HG03135 (cell line): ENCODE results near the gene CNTNAP2.
"Not testable (repeated sequence)": the region's sequence is repeated elsewhere in the genome, so short reads cannot be mapped to it uniquely, and the experiment has no call there.

Experiments
- ATAC-seq: cut with Tn5 transposase; IDR thresholded peaks from one replicate; pipeline ENCODE4 v1.9.1; 2021; ENCODE audit warnings: mild to moderate bottlenecking, moderate library complexity; ENCODE audit not compliant: unreplicated experiment

The CNTNAP2 gene

DNA sequence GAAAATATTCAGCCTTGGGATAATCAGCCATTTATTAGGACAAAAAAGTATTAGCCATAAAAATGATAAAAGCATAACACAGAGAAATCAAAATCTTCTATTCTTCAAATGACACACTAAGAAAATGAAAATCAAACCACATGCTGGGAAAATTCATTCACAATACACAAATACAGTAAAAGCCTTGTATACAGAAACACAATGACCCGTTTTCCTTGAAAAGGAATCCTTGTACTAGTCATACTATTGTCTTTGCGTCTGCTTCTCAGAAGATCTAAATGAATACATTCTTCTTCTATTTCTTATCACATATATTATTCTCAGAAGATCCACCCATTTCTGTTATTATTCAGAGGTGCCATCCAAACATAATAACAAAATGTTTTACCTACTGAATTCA lies 749.1 kb downstream of the CNTNAP2 start:
- no peak for ATAC-seq

DNA sequence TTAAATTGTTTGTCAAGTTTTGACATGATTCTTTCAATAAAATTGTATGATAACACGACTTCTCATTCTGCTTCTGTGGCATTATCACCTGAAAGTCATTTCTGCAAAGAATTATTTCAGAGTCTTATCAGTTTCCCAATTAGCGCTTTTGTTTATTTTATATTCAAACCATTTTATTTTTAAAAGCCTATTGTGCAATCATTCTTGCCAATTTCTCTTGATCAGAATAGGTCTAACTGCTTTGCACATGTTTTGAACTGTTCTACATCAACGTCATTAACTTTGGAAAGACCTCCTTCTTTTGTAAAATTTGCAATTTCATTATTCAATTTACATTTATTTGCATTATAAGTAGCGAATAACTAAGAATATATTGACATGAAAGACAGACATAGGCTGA lies 758.1 kb downstream of the CNTNAP2 start:
- no peak for ATAC-seq

DNA sequence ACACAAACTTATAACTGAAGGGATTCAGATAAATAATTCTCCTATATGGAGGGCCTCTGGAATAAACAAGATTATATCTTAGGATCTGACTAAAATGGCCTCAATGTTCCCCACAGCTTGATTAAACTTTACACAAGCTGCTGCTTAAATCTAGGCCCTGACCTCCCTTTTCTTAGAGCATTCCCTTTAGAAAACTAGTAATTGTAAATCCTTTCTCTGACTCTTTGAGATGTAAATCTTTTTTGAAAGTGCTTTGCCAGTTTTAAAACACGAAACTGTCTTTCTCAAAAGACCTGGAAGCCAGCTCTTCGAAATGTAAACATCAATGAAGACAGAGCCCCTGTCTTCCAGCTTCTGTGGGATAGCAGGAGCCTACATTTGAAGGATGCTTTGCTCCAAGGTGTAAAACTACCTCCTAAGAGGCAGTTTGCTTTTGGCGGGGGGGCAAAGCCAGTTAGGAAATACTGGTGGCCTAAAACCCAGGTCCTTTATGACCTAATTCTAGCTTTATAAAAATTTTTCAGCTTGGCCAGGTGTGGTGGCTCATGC lies 758.7 kb downstream of the CNTNAP2 start:
- no peak for ATAC-seq

DNA sequence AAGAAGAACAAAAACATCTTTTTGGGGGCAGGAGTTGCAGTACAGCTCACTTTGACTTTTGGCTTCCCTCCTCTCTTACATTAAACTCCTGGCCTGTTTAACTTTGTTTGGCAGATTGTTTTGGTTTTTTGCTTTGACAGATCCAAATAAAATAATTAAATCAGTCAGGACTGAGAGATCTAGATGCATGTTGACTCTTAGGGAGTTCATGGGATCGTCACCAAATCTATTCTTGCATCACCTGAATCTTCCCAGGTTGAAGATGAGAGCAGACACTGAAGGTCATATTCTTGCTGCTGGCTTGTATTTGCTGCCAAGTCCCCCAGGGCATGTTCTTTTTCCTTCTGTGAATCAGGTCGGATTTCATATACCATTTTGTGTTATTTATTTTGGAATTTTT lies 759.4 kb downstream of the CNTNAP2 start:
- ATAC-seq = no peak

DNA sequence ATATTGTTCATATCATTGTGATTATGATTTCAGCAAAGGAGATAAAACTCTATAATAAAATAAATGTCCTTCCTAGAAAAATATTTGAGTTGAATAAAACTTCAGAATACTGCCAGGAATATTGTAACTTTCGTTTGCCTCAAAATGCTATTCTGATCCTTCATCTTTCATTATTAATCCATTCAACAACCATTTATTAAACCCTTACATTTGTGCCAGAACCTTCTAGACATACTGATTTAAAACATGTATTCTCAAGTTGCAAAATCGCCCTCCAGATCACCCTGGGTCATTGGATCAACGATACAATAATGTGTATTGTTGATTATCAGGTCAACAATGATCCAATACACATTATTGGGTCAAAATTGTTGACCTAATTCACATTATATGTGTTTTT lies 759.8 kb downstream of the CNTNAP2 start:
- ATAC-seq = no peak

DNA sequence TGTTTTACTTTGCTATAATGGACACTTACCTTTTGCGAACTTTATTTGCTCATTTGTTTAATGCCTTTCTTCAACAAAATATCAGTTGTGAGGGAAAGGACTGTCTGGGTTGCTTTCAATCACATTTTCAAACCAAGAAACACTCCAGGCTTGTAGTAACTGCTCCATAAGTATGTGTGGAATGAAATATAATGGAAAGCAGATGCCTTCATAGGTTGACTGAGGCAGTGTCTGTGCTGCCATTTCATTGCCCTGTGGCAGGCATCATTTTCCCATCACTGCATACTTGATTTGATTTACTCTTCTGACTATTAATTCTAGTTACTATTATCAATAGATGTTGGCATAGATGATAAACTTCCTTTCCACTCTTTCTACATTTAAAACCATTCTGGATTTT lies 762.3 kb downstream of the CNTNAP2 start:
- ATAC-seq = no peak

DNA sequence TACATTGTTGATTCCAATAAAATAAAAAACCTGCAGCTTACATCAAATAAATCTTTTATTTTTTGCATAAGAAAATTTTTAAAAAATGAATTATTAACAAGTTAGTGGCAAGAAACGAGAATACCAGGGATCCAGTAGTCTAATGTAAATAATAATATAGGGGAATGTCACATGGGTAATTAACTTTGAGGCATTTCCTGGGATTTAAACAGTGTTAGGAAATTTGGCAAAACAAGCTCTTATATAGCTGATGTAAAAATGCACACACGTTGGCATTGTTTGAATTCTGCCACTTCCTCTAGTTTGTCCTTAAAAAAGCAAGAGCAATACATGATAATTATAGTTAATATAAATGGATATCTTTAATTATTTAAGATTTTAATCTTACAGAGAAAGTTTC lies 768.6 kb downstream of the CNTNAP2 start:
- no peak for ATAC-seq

DNA sequence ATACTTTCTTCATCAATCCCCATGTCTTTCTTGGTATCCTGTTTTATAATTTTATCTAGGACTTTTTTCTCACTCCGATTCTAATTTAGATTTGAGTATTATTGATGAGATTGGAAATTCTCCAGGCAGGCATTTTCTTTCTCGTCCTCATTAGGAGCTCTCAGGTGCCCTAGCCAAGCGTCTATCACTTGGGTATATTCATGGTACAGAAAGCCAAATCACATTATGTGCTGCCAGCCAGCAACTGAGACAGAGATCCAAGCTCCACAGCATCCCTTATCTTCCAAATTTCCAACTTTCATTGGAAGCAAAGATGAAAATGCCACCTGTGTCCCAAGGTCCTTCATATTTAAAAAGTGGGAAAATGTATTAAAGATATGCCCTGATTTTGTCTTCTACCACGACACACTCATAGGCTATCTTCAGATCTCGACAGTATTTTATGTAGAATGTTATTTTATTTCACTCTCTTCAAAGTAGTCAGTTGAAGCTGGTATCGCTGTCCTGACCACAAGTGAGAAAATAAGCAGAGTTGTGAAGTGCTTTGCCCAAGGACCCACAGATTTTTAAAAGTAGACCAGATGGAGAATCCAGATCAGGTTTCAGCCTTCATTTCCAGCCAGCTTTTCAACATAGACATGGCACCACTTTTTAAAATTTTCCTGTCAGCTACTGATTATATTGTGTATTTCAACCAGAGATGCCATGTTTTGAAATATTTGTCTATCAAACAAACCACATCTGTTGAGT lies 773.4 kb downstream of the CNTNAP2 start:
- no peak for ATAC-seq

DNA sequence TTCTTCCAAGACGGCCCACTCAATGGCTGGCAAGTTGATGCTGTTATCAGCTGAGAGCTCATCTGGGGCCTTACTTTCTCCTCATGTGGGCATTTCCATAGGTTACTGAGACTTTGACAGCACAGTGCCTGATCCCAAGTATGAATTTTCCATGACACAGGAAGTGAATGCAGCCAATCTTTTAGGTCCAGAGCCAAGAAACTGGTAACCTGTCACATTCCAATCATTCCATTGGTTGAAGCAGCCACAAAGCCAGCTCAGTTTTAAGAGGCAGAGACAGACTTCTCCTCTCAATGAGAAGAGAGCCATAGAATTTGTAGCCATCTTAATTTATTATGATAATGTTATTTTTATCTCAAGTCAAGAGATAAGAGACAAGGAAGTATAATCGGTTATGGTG lies 775.5 kb downstream of the CNTNAP2 start:
- ATAC-seq = no peak

DNA sequence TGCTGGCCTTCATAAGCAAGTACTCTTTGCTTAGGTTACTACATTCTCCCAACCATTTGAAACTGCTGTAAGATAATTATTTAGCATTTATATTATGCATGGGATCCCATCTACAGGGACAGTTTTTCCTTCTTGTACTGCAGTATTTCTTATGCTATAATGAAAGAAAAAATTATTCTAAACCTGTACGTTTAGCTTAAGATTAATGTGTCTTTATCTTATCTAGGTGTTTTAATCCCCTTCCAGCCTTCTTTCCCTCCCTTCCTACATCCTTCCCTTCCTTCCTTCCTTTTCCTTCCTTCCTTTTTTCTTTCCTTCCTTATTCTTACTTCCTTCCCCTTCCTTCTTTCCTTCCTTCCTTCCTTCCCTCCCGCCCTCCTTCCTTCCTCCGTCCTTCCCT lies 778.3 kb downstream of the CNTNAP2 start:
- no peak for ATAC-seq

DNA sequence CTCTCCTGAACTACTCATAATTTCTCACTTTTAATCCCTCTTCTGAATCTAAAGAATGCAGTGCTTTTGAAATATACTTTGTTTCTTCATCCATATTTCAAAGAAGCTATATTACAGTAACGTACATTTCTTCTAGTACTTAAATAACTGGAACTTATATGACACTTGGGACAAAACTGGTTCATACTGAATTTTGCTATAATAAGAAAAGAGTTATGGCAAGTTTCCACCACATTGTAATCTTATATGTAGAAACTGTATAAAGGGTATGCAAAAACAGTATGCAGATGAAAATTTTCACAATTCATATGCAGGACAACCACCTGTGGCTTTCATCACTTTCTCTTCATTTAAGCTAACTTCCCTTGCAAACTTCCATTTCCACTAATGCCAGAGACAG lies 785.7 kb downstream of the CNTNAP2 start:
- no peak for ATAC-seq

DNA sequence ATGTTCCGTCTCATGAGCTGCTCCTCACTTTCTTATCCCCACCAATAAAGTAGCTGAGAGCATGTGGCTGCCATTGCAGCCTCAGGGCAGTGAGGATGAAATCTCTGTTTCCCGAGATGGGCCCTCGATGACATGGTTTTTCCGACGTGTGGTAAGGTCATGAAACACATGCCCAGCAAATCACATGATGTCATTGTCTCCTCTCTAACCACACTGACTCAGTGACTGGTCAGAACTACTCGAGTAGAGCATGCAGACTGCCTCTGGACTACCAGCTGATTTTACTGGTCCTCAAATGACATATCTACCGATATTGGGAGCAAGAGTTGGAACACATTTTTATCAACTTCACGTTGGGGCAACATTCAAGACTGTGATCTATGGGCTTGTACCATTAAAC lies 786.1 kb downstream of the CNTNAP2 start:
- no peak for ATAC-seq

DNA sequence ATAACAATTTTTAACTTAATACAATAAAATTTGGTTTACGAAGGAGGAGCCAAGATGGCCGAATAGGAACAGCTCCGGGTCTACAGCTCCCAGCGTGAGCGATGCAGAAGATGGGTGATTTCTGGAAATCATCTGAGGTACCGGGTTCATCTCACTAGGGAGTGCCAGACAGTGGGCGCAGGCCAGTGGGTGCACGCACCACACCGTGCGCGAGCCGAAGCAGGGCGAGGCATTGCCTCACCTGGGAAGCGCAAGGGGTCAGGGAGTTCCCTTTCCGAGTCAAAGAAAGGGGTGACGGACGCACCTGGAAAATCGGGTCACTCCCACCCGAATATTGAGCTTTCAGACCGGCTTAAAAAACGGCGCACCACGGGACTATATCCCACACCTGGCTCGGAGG lies 789.1 kb downstream of the CNTNAP2 start:
- not testable (repeated sequence) for ATAC-seq

DNA sequence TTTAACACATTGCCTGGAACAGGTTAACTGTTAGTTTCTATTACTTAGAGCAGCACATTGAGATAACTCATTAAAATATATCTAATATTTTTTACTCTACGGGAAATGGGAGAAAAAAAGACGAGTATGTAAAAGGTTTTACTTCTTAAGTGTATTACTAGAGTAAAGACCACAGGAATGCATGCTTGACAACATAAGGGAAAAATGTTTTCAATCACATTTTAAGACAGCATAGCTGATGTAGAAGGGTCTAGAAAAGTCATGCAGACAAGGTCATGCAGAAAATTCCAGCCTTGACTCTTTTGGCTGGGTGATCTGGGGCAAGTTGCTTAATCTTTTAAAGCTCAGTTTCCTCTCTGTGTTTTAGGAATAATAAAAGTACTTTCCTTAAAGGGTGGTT lies 806.2 kb downstream of the CNTNAP2 start:
- no peak for ATAC-seq

DNA sequence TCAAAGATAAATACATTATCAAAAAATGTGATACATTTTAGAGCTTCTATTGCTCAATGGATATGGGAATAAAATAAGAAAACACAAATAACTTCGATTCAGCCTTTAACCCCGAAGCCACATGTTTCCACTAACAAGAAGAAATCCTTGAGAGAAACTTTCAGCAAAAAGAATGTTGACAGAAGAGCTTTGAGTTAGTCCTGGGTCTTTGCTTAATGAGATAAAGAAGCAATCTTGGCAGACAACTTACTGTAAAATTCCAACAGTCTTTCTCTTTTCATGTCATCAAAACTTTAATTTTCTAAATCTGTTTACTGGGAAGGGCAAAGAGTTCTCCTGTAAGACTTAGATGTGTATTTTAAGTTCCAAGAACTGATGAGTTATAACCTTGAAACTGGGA lies 810.2 kb downstream of the CNTNAP2 start:
- ATAC-seq = no peak

DNA sequence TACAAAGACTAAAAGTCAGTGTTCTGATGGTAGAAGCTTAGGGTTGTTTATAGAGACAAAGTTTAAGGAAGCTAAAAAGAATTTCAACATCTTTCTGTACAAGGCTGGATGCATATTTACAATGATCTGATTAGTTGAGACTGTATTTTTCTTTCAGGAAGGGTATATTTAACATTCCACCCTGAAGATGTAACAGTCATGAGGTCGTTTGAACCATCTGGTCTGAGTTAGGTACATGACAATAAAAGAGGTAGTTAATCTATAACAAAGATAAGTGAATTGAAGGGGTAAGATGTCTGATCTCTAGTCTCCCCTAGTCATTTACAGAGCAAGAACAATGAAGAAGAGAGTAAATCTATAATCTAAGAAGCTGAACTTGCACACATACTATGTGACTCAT lies 821.2 kb downstream of the CNTNAP2 start:
- ATAC-seq = no peak

DNA sequence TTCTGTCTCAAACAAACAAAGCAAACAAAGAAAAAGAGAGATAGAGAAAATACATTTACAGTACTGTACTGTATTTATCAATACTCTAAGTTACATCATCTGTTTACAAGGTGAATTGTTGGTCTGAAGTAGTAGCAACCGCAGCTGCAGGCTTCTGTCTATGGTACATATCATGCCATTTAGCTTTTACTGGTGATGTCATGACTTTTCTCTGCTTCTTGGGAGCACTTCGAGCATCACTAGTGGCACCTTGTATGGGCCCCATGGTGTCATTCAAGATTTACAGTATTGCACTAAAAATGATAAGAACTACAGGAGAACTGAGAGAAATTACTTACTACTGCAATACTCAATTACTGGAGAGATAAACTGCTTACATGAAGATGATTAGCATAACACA lies 826.9 kb downstream of the CNTNAP2 start:
- no peak for ATAC-seq

DNA sequence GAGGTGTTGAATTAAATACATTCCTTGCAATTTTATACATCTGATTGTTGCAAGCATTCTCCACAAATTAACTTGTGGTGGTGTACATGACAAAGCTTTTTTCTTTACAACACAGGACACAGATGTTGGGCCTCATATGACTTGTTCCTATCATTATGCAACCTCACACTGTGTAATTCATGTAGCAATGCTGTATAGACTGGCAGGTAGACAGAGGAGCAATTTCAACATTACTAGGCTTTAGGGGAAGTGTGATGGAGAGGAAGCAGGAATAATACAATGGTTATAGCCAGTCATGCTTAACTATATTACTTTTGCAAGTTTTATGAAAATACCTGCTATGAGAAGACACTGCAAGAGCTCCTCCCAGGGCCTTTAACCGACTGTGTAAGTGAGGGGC lies 832.1 kb downstream of the CNTNAP2 start:
- no peak for ATAC-seq

DNA sequence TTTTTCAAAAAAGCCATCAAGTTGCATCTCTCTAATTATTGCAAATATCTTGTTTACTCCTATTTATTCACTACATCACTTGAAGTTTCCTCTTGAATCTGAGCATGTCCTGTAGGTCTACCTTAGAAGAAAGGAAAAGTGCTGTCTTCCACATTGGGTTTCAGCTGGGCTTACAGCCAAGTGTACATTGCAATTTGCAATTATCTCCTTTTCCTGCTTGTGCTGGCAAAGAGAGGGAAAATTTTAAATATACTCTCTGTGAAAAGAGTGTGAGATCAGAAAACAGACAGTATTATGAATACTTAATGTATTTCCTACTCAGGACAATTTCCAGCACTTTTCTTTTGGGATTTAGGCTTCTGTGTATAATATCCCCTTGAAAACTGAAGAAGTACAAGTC lies 839.7 kb downstream of the CNTNAP2 start:
- no peak for ATAC-seq

DNA sequence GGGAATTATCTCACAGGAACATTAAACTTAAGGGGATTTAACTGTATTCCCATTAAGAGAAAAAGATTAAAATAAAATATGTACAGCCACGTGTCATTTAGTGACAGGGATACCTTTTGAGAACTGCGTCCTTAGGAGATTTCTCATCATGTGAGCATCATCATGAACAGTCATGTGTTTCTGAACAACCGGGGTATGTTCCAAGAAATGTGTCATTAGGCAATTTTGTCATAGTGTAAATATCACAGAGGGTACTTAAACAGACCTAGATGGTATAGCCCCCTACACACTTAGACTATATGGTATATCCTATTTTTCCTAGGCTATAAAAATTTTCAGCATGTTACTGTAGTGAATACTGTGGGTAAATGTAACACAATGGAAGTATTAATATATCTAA lies 840.3 kb downstream of the CNTNAP2 start:
- no peak for ATAC-seq

DNA sequence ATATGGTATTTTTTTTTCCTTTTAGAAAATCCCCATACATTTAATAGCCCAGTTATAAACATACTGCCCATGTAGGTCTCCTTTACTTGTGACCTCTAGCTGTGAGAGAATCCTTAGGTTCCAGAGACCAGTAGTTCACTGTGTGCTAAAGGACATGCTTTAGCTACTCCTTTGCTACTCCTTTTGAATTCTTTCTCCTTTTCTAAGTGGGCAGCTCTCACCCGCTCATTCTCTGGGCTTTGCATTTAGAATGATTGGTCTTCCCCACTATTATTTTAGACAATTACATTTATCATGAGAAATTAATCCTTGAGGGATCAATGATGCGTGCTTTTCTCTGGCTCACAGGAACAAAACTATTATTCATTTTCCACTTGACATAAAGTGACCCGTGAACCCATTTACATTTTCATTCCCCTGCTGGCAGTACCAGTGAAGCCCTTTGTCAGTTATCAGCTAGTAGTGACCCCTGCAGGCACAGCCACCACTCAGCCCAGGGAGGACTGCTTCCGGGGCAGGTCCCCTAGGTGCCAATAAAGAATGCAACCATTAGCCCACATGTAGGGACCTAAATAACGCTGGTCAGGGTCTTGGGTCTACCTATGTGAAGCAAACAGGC lies 844.3 kb downstream of the CNTNAP2 start:
- ATAC-seq = no peak

DNA sequence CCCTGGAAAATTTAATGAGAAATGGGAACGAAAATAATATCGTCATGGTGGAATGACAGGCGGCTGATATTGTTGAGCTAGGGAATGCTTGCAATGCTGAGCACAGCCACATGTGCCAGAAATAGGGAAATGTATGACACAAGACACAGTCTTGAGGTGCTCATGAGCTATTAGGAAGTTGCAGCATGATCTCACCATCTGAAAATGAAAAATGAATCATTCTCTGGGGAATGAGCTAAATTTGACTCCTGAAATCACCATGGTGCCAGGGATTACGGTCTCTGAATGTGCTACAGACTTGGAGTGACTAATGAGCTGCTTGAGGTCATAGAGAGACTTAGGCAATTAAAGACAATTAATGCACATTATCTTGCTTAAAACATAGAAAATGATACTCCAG lies 845.0 kb downstream of the CNTNAP2 start:
- no peak for ATAC-seq

DNA sequence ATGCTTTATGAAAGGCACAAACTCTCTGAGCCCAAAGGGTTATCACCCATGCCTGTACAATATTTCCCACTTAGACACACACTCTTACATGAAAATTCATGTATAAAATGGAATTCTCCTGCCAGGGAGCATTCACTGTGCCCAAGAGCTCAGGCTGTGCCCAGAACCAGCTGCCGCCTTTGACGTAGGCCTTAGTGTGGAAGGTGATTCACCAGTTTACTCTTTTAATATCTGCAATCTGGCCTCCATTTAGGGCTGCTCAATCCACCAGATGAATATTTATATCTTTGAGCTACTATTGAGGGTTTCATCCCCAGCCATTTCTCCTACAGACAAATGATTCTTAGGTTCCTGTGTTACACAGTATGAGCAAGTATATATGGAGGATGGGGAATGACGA lies 849.7 kb downstream of the CNTNAP2 start:
- ATAC-seq = no peak
